Thoracic aorta (tissue), 2 donors: ENCODE results near the gene HSPA9. TPM values are rescaled to one million over a fixed set of nuclear protein-coding genes. Genes with fewer than 3 reads are reported as not detected.
A peak's percentile ranks its signal among the peaks of the same experiment; 100 is the strongest.

Experiments used
- ATAC-seq: fragments of 150-250 bp; one replicate; pipeline ENCODE4 v1.8.0; 2017; ENCODE audit warnings: low read depth; ENCODE audit not compliant: insufficient number of reproducible peaks, low FRiP score
- DNase-seq: peaks from one replicate; pipeline ENCODE4 v3.0.0-alpha.2; 2020; ENCODE audit warnings: low spot score
- H3K27ac ChIP-seq, 2 donors: fragments of 200-600 bp; sonication (generic); 1 replicate in 1 of 2; 2 replicates in 1 of 2; pipeline ENCODE4 v1.5.1; 2016; ENCODE audit warnings: mild to moderate bottlenecking in 2 of 2, moderate library complexity in 2 of 2
- H3K27me3 ChIP-seq: fragments of 200-600 bp; sonication (generic); replicated peaks from 2 replicates; pipeline ENCODE4 v1.6.0; 2016; ENCODE audit warnings: mild to moderate bottlenecking; ENCODE audit not compliant: insufficient read depth
- H3K36me3 ChIP-seq: fragments of 200-600 bp; sonication (generic); one replicate; pipeline ENCODE4 v1.5.1; 2016
- H3K4me1 ChIP-seq, 2 donors: fragments of 200-600 bp; sonication (generic); 1 replicate in 1 of 2; 2 replicates in 1 of 2; pipeline versions ENCODE4 v1.5.1 to v1.6.0; 2016; ENCODE audit warnings: low read depth in 2 of 2, mild to moderate bottlenecking in 1 of 2; ENCODE audit not compliant: control insufficient read depth in 1 of 2
- H3K4me3 ChIP-seq: fragments of 200-600 bp; sonication (generic); 2 replicates; pipeline ENCODE4 v1.5.1; 2016; ENCODE audit warnings: mild to moderate bottlenecking
- H3K9me3 ChIP-seq: fragments of 200-600 bp; sonication (generic); 2 replicates; pipeline ENCODE4 v1.5.1; 2016
- CTCF ChIP-seq: fragments of 200-600 bp; sonication (generic); IDR thresholded peaks from one replicate; pipeline ENCODE4 v1.5.1; 2019; ENCODE audit warnings: antibody characterized with exemption
- total RNA-seq, 2 donors: library from RNA; depleted of rRNA; stranded (reverse); fragments of >200 nt; gene quantifications; one replicate each; pipeline versions ENCODE4 v1.1.0 to v1.2.3, GENCODE V29; 2016

The HSPA9 gene
- total RNA-seq, 2 donors from 2014 or later: 202 to 294 TPM

GRCh38 chr5:138580777-138581176, 5.6 kb upstream of the HSPA9 start:
- no peak for TF ChIP-seq CTCF
- Histone ChIP-seq H3K4me1 (no peaks in the 10 kb centered on the region), H3K9me3 (no peaks in the 10 kb centered on the region), H3K27ac (no peak overlapping the region), H3K36me3 (no peaks in the 10 kb centered on the region), H3K4me3 (no peak overlapping the region), H3K27me3 (no peaks in the 10 kb centered on the region)
- ATAC-seq (no peak), DNase-seq (no peak)

GRCh38 chr5:138580001-138580400, 4.8 kb upstream of the HSPA9 start:
- H3K27me3 ChIP-seq: no peaks in the 10 kb centered on the region
- H3K9me3 ChIP-seq: no peaks in the 10 kb centered on the region

GRCh38 chr5:138579517-138579863, 4.3 kb upstream of the HSPA9 start:
- Histone ChIP-seq H3K9me3 (no peaks in the 10 kb centered on the region), H3K4me3 (no peak overlapping the region), H3K27me3 (no peaks in the 10 kb centered on the region), H3K27ac (no peak overlapping the region), H3K4me1 (peaks cover 2% of the 10 kb centered on the region in 2 donors), H3K36me3 (no peaks in the 10 kb centered on the region)
- ATAC-seq: no peak
- DNase-seq: no peak
- no peak for TF ChIP-seq CTCF

More at GRCh38 chr5:138580001-138580400, 4.8 kb upstream of the HSPA9 start:
- no peak for ATAC-seq
- H3K4me3 ChIP-seq: no peak overlapping the region
- DNase-seq: no peak
- H3K36me3 ChIP-seq: no peaks in the 10 kb centered on the region
- no peak overlapping the region for H3K27ac ChIP-seq
- no peak for TF ChIP-seq CTCF
- H3K4me1 ChIP-seq: no peaks in the 10 kb centered on the region

- TF ChIP-seq CTCF: no peak
- Histone ChIP-seq H3K4me1 (peaks cover 11 to 22% of the 10 kb centered on the region in 2 donors), H3K27ac (no peak overlapping the region), H3K4me3 (no peak overlapping the region), H3K36me3 (peaks cover 10% of the 10 kb centered on the region), H3K27me3 (no peaks in the 10 kb centered on the region), H3K9me3 (no peaks in the 10 kb centered on the region)
- ATAC-seq: no peak
- no peak for DNase-seq
These were observed 2.3 kb upstream of the HSPA9 start for GRCh38 chr5:138577452-138577851.

- H3K4me1 ChIP-seq: peaks cover 11 to 23% of the 10 kb centered on the region in 2 donors
- TF ChIP-seq CTCF: no peak
- H3K4me3 ChIP-seq: peak overlapping the region; percentile 98
- no peaks in the 10 kb centered on the region for H3K9me3 ChIP-seq
- H3K36me3 ChIP-seq: peaks cover 30% of the 10 kb centered on the region
- peak overlapping the region; percentile 98 for H3K27ac ChIP-seq
- no peak for DNase-seq
- H3K27me3 ChIP-seq: no peaks in the 10 kb centered on the region
- peak; percentile 17 for ATAC-seq
These were observed 432 bp downstream of the HSPA9 start for GRCh38 chr5:138574744-138575193.
